Activated T-cell treated with anti-CD3 and anti-CD28 coated beads, Interleukin-2, amount 50 U/mL, for 1 hour (primary cell): ENCODE results near the gene SHCBP1L.
"Not testable (repeated sequence)": the region's sequence is repeated elsewhere in the genome, so short reads cannot be mapped to it uniquely, and the experiment has no call there.

Source experiments
- DNase-seq: peaks from one replicate; pipeline ENCODE4 v3.0.0-alpha.2; 2020

The SHCBP1L gene

DNA sequence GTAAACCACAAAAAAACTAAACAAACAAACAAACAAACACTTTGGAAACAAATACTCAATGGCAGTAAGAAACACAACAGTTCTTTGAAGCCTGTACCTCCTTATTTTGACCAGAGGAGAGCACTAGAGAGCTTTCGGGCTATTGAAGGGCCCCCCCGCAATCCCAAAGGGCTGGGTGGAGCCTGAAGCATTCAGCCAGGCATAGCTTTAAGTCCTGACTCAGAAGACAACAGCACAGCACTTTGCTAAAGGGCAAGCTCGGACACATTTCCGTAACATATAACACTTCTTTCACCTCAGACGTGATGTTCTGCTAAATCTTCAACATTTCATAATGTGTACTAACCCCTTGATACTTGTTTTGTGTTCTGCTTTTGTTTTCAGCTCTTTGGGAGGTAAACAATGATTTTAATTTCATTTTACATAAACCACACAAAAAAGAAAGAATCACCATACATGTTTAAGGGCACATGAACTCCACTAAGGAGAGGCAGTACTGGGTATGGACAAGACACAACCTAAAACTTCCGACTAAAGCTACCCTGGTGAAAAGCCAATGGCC, 9.7 kb upstream of the SHCBP1L start:
- no peak for DNase-seq

DNA sequence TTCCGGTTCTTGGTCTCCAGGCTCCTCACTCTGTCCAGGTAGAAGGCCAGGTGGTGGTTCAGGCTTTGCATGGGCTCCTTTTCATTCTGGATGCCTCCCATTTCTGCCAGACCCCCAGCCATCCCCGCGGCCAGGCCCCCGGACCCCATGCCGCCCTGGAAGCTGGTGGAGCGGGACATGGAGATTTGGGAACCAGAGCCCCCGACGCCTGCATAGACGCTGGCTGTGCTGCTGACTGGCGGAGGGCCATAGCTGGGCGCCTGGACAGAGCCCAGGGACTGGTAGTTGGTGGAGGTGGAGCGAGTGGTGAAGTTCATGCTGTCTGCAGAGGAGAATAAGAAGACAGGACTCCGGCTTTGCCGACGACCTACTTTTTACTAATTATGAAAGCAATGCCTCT, 7.1 kb upstream of the SHCBP1L start:
- DNase-seq = no peak

DNA sequence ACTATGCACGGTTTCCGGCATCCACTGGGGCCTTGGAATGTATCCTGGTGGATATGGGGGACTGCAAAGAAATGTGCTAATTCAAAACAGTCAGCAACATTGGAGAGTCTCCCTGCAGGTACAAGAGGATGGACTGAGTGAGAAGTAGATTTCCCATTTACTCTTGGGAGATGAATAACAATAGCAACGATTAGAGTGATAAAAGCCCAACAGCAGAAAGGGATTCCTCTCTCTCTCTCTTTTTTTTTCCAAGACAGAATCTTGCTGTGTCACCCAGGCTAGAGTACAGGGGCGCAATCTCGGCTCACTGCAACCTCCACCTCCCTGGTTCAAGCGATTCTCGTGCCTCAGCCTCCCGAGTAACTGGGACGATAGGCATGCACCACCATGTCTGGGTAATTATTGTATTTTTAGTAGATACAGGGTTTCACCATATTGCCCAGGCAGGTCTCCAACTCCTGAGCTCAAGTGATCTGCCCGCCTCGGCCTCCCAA, 5.0 kb upstream of the SHCBP1L start:
- DNase-seq = no peak

DNA sequence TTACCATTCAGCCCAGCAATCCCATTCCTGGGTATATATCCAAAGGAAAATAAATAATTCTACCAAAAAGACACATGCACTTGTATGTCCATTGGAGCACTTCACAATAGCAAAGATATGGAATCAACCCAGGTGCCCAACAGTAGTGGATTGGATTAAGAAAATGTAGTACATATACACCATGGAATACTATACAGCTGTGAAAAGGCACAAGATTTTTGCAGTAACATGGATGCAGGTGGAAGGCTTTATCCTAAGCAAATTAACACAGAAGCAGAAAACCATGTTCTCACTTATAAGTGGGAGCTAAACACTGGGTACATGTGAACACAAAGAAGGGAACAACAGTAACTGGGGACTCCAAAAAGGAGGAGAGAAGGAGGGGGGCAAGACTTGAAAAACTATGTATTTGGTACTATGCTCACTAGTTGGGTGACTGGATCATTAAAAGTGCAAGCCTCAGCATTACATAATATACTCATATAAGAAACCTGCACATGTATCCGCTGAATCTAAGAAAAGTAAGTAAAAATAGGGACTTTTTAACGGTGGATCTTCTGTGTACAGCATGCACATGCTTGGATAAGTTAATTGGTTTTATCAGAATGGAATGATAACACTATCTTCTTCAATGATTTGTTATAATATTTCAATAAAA, 3.9 kb upstream of the SHCBP1L start:
- no peak for DNase-seq

DNA sequence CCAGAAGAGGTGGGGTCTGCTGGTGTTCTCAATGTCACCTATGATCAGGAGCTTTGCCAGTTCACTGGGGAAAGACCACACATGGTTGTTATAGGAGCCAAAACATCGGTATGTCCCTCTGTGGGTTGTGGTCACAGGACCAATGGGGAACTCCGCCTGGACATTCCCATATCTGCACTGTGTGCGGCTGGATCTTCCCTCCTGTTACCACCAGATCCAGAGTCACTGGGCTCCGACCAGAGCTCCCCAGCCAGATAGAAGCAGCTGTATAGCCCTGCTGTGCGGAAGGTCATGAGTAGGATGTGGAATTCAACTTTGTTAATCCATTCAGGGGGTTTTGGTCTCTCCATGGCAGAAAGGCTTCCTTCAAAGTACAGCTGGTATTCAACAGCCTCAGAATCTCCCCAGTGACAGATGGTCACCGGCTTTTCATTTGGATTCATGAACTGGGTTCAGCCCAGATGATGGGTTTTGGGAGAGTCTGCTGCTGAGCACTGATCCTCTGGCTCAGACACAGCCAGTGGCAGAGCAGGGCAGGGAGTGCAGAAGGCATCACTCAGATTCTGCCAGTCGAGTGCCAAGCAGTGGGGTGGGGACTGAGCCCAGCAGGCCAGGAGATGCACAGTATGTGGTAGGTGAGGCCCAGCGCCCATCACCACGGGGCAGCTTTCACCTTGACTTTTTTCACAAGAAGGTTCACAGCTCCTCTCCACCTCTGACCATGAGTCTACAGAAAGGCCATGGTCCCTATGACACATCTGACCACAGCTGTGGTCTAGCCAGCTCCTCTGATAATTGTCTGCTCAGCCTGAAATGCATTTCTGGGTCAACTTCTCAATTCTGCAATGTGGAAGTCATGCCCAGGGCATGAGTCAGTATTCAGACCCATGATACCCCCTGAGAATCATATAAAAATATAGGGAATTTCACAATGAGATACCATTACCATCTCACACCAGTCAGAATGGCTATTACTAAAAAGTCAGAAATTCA, 2.9 kb upstream of the SHCBP1L start:
- no peak for DNase-seq

DNA sequence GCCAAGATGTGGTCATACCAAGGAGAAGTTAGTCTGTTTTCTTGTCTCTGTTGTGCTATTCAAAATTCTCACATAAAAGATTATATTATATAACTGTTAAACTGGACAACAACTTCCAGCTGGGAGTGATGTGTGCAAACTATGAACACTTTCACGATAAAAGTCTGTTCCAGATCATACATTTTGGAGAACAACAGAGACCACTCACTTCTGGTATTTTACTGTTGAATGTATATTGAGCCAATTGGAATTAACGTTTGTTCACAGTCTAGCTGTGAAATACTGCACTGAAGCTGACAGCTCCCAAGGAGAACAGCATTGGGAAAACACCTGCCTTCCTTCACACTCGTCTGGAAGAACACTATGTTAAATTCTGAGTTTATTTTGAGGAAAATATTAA, 860 bp upstream of the SHCBP1L start:
- DNase-seq = no peak

DNA sequence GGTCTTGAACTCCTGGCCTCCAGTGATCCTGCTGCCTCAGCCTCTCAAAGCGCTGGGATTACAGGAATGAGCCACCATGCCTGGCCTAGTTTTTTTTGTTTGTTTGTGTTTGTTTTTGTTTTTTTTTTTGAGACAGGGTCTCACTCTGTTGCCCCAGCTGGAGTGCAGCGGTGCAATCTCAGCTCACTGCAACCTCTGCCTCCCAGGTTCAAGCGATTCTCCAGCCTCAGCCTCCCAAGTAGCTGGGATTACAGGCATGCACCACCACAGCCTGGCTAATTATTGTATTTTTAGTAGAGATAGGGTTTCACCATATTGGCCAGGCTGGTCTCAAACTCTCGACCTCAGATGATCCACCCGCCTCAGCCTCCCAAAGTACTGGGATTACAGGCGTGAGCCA, 9.6 kb downstream of the SHCBP1L start:
- DNase-seq = not testable (repeated sequence)

DNA sequence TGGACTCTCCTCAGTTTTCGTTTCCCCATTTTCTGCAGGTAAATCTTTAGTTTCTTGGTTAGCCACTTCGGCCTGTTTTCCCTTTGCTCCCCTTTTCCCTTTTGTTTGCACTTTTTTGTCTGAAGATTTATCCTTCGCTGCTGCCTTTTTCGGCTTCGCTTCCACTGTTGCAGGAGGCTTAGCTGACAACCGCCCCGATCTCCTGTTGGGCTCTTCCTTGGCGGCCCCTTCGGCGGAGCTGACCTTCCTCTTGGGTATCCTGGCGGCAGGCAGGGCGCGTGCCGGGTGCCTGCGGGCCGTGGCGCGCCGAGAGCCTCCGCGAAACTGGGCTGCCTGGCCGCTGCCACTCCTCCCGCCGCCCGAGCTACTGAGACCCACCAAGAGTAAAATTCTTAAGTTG, 10.8 kb downstream of the SHCBP1L start:
- not testable (repeated sequence) for DNase-seq

DNA sequence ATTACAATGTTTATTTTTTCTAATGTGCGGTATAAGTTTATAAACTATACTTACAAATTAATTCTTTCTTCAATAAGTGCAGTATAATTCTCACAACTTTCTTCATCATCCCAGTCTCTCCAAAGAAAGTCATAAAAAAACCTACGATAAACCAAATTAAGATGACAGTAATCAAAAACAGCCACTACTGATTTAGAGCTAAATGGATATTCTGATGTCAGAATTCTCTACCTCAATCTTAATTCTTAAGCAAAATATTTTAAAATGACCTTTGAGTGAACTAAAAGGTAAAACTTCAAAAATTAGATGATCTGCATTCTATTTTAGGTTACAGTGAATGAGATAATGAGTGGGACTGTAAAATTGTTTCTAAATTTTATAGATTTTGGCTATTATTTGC, 13.6 kb downstream of the SHCBP1L start:
- DNase-seq = no peak

DNA sequence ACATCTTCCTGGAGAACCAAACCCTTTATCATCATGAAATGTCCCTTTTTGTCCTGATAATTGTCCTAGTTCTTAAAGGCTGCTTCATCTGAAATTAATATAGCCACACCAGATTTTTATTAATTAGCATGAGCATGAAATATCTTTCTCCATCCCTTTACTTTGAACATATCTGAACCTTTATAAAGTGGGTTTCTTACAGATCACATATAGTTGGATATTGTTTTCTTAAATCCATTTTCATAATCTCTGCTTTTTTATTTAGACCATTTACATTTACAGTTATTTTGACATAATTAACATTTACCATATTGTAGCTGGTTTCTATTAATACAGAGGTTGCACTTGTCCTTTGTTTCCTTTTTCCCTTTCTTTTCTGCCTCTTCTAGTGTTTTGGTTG, 17.2 kb downstream of the SHCBP1L start:
- no peak for DNase-seq

DNA sequence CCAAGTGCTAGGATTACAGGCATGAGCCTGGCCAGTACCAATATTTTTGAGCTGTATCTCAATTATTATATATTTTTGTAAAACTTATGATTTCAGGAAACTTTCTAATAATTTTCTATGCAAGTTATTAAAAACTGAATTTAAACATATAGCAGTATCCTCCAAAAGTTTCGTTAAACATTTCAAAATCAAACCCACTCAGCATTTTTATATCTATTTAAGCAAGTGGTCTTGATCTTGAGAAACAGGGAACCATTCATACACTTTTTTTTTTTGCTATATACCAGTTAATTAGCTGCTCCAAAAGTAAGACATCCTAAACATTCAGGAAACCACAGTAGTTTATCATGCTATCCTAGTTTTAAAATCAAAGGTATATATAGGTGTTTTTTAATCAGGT, 22.0 kb downstream of the SHCBP1L start:
- DNase-seq = no peak

DNA sequence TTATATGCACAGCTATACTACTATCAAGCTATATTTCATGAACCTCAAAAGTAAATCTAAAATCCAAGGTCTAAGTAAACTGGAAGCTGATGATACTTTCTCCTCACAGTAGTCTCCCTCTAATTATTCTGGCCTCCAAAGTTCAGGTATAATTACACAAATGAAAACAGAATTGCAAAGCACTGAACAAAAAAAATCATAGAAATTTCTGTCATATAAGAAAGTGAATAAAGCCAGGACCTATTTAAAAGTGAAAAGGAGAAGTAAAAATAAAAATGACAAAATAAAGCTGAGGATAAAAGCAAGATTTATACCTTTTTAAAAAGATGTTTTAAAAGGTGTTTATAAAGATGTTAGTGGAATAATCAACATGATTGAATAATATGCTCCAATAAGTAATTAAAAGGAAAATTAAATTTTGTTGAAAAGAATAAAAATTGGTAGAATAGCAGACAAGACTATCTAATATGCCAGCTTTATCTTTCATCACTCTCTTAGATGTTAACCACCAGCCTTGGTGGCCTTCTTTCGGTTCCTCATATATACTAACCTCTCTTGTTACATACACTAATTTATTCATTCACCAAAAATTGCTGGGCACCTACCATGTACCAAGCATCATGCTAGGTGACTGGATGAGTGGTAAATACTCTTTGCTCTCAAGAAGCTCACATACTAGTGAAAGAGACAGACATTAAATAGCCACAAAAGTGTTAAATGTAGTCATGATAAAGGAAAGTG, 25.1 kb downstream of the SHCBP1L start:
- no peak for DNase-seq

DNA sequence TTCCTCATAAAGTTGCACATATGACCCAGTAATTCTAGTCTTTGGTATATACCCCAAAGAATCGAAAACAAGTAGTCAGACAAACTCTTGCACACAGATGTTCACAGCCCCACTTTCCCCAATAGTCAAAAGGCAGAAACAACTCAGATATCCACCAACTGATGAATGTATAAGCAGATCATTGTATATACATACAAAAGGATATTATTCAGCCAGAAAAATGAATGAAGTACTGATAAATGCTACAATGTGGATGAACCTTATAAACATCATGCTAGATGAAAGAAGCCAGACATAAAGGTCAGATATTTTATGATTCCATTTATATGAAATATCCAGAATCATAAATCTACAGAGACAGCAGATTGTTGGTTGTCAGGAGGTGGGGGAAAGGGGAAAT, 27.3 kb downstream of the SHCBP1L start:
- no peak for DNase-seq

DNA sequence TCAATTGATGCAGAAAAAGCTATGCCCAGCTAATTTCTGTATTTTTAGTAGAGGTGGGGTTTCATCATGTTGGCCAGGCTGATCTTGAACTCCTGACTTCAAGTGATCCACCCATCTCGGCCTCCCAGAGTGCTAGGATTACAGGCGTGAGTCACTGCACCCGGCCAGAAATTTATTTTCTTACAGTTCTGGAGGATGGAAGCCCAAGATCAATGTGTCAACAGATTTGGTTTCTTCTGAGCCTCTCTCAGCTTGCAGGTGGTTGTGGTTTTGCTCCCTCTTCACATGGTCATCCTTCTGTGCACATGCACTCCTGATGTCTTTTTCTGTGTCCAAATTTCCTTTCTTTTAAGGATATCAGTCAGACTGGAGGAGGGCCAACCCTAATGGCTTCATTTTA, 35.6 kb downstream of the SHCBP1L start:
- no peak for DNase-seq

DNA sequence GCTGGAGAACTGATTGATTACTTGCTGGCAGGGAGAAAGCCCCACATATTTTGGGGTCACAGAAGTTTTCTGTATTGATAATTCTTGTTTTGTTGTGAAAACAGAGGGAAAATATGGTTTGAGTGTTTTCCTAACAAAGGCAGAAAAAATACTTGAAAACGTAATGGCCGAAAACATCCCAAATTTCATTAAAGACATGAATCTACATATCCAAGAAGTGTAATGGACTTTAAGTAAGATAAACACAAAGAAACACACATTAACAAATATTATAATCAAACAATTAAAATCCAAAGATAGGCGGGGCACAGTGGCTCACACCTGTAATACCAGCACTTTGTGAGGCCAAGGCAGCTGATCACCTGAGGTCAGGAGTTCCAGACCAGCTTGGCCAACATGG, 39.6 kb downstream of the SHCBP1L start:
- DNase-seq = no peak

DNA sequence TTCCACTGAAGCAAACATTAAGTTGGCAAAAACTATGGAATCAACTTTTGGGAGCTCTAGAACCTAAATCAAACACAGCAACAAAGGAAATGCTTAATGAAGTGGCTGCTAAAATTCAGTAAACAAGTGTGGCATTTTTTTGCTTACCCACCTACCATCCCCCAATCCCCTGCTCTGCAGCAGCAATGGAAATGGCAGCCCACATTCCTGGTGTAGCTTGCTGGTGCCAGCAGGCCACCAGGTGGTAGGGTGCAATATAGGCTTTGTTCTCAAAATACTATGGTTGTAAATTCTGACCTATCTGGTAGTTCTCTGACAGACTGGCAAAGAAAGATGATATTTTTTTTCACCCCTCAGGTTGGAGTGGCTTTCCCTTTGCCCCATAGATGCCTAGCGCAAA, 42.8 kb downstream of the SHCBP1L start:
- DNase-seq = no peak

DNA sequence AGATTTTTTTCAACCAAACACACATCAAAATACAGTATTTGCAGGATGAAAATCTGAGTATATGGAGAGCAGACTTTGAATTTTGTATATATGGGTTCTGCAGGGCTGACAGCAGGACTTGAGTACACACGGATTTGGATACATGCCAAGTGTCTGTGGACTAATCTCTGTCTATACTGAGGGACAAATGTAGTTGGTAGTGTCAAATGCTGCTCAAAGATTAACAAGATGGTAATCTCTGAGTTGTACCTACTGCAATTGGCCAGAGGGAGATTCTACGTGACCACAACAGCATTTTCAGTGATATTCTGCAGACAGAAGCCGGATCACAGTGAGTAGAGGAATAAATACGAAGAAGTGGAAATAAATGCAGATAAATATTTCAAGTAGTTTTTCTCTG, 43.4 kb downstream of the SHCBP1L start:
- DNase-seq = no peak

DNA sequence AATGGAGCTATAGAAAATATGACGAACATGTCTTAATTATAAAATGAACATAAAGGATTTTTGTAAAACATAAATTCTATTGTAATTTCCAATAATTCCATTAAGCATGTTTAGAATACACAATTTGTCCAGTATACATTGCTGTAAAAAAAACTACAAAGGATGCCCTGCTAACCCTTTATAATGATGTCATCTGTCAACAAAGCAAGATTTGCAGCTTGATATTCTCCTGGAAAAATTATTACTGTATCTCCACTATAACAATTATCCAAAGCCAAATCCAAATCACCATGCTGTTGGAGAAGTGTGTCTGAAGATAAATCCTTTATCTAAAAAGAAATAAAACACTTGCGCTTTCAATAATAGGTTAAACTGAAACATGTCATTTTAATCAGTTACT, 47.6 kb downstream of the SHCBP1L start:
- no peak for DNase-seq

DNA sequence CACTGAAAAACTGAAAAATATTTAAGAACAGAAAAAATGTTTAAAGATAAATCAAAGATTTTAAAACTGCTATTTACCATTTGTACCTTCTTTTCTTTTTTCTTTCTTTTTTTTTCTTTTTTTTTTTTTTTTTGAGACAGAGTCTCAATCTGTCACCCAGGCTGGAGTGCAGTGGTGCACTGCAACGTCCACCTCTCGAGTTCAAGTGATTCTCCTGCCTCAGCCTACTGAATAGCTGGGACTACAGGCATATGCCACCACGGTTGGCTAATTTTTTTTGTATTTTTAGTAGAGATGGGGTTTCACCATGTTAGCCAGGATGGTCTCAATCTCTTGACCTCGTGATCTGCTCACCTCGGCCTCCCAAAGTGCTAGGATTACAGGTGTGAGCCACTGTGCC, 51.0 kb downstream of the SHCBP1L start:
- DNase-seq = not testable (repeated sequence)

DNA sequence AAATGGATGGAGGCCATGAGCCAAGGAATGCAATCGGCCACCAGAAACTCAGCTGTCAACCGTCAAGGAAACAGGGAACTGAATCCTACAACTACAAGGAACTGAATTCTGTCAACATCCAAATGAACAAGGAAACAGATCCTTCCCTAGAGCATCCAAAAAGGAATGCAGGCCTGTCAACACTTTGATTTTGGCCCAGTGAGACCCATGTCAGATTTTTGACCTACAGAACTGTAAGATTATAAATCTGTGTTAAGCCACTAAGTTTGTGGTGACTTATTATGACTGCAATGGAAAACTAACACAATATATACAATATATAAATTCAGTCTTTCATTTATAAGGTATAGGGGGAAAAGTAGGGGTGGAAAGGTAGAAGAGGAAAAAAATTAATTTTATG, 55.3 kb downstream of the SHCBP1L start:
- DNase-seq = no peak

DNA sequence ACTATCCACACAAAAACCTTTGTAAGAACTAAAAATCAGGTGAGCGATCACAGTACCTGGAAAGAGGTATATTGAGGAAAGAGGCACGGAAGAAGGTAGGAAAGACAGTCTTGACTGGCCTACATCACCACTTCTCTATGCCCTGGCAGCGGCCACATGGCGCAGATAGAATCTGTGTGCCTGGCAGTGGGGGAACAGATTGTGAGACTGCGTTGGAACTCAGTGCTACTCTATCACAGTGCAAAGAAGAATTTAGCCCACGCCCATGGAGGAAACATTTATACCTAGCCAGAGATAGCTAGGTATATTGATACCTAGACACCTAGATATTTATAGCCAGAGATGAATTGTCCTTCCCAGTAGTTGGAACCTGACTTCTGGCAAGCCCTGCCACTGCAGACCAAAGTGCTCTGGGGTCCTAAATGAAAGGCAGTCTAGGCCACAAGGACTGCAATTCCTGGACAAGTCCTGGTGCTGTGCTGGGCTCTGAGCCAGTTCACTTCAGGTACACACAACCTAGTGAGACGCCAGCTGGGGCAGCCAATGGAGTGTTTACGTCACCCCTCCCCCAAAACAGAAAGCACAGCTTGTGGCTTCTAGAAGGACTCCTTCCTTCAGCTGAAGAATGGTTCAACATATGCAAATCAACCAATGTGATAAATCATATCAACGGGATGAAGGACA, 61.9 kb downstream of the SHCBP1L start:
- DNase-seq = no peak

DNA sequence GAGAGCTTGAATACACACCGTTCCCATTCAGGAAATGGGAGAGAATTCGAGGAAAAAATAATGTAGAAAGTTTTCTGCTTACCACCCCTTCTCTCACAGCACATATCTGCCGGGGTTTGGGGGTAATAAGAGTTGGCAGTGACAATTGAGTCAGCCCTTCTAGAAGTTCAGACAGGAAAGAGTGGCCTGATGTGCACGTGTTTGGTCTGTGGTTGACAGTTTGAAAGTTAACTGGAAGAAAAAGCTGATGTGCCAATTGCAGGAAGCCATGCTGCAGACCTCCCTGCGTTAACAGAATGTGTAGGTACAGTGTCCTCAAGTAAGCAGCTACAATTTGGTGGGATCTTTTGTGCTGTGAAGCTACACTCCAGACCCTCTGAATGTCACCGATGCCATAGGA, 63.0 kb downstream of the SHCBP1L start:
- no peak for DNase-seq
